Measurements from ENCODE around the gene TUT4. TPM values are rescaled to one million over a fixed set of nuclear protein-coding genes. Genes with fewer than 3 reads are reported as not detected.
A peak's percentile ranks its signal among the peaks of the same experiment; 100 is the strongest.

The TUT4 gene
- total RNA-seq, 1 donor from 2014 or later: 78.5 TPM

GRCh38 chr1:52599236-52599635, 46.3 kb upstream of the TUT4 start:
- Mint-ChIP-seq H3K4me1 (ENCODE audit: unreplicated experiment) (peaks cover 44% of the 10 kb centered on the region), H3K27me3 (ENCODE audit: unreplicated experiment) (peaks cover 6% of the 10 kb centered on the region), H3K36me3 (ENCODE audit: low read depth, unreplicated experiment) (peaks cover 3% of the 10 kb centered on the region), H3K27ac (ENCODE audit: unreplicated experiment) (peak overlapping the region; percentile 50), H3K9me3 (ENCODE audit: unreplicated experiment) (no peaks in the 10 kb centered on the region), H3K4me3 (ENCODE audit: unreplicated experiment) (no peak overlapping the region)
- TF ChIP-seq CTCF (IDR thresholded peaks at IDR 0.05; ENCODE audit: unreplicated experiment): no peak
- no peak for DNase-seq (ENCODE audit: low spot score)

DNA sequence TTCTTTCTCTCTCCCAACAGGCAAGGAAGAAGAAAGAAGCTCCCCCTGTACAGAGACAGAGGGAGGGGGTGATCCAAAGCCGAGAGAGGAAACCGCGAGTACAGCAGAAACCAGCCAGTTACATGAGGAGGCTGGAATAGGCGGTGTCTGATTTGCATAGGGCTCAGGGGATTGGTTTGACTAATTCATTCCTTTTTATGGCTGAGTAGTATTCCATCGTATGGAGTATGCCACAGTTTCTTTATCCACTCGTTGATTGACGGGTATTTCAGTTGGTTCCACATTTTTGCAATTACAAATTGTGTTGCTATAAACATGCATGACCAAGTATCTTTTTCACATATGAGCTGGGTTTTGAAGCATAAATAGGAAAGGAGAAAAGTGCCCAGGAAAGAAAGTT, 45.8 kb upstream of the TUT4 start:
- Mint-ChIP-seq H3K27ac (ENCODE audit: unreplicated experiment) (no peak overlapping the region), H3K9me3 (ENCODE audit: unreplicated experiment) (no peaks in the 10 kb centered on the region), H3K36me3 (ENCODE audit: low read depth, unreplicated experiment) (peaks cover 3% of the 10 kb centered on the region), H3K4me1 (ENCODE audit: unreplicated experiment) (peaks cover 42% of the 10 kb centered on the region), H3K4me3 (ENCODE audit: unreplicated experiment) (no peak overlapping the region), H3K27me3 (ENCODE audit: unreplicated experiment) (peaks cover 6% of the 10 kb centered on the region)
- TF ChIP-seq CTCF (IDR thresholded peaks at IDR 0.05; ENCODE audit: unreplicated experiment): no peak
- DNase-seq (ENCODE audit: low spot score): no peak

GRCh38 chr1:52597912-52598311, 45.0 kb upstream of the TUT4 start:
- Mint-ChIP-seq H3K9me3 (ENCODE audit: unreplicated experiment) (no peaks in the 10 kb centered on the region), H3K27ac (ENCODE audit: unreplicated experiment) (no peak overlapping the region), H3K4me1 (ENCODE audit: unreplicated experiment) (peaks cover 38% of the 10 kb centered on the region), H3K4me3 (ENCODE audit: unreplicated experiment) (no peak overlapping the region), H3K36me3 (ENCODE audit: low read depth, unreplicated experiment) (peaks cover 3% of the 10 kb centered on the region), H3K27me3 (ENCODE audit: unreplicated experiment) (peaks cover 6% of the 10 kb centered on the region)
- no peak for DNase-seq (ENCODE audit: low spot score)
- no peak for TF ChIP-seq CTCF (IDR thresholded peaks at IDR 0.05; ENCODE audit: unreplicated experiment)

DNA sequence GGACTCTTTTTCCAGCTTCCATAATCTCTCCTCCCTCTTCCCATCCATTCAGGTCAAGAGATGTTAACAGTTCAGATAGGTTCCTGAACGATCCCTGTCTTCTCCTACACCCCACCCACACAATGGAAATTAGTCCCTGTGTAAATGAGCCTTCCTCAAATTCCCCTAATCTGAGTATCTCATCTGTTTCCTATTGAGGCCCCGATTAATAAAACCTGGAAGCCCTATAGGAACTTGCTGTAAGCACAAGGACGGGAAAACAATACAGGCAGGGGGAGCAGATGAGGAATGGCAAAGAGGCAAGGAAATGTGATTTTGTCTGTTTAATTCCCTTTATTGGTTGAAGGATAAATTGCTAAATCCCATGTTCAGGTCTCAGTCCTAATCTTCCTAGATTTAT, 42.2 kb upstream of the TUT4 start:
- Mint-ChIP-seq H3K27ac (ENCODE audit: unreplicated experiment) (peak overlapping the region; percentile 98), H3K4me1 (ENCODE audit: unreplicated experiment) (peaks cover 36% of the 10 kb centered on the region), H3K27me3 (ENCODE audit: unreplicated experiment) (peaks cover 6% of the 10 kb centered on the region), H3K9me3 (ENCODE audit: unreplicated experiment) (no peaks in the 10 kb centered on the region), H3K36me3 (ENCODE audit: low read depth, unreplicated experiment) (peaks cover 3% of the 10 kb centered on the region), H3K4me3 (ENCODE audit: unreplicated experiment) (peak overlapping the region; percentile 64)
- no peak for TF ChIP-seq CTCF (IDR thresholded peaks at IDR 0.05; ENCODE audit: unreplicated experiment)
- no peak for DNase-seq (ENCODE audit: low spot score)

DNA sequence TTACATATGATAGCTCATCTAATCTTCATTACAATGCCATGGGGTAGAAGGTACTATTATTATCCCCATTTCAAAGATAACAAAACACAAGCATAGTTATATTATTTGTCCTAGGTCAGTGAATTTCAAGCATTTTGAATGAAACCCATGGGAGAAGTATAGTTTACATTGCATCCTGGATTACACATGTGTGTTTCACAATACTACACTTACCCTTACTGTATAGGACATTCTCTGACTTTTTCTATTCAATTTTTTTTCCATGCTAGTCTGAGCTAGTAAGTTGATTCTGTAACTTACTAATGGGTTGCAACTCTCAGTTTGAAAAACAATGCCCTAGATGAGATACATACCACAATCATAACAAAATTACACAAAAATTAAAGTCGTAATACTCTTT, 40.6 kb upstream of the TUT4 start:
- peaks cover 3% of the 10 kb centered on the region for H3K36me3 Mint-ChIP-seq (ENCODE audit: low read depth, unreplicated experiment)
- TF ChIP-seq CTCF (IDR thresholded peaks at IDR 0.05; ENCODE audit: unreplicated experiment): no peak
- peaks cover 3% of the 10 kb centered on the region for H3K27me3 Mint-ChIP-seq (ENCODE audit: unreplicated experiment)
- H3K9me3 Mint-ChIP-seq (ENCODE audit: unreplicated experiment): no peaks in the 10 kb centered on the region
- H3K27ac Mint-ChIP-seq (ENCODE audit: unreplicated experiment): no peak overlapping the region
- peak overlapping the region; percentile 2 for H3K4me3 Mint-ChIP-seq (ENCODE audit: unreplicated experiment)
- no peak for DNase-seq (ENCODE audit: low spot score)
- H3K4me1 Mint-ChIP-seq (ENCODE audit: unreplicated experiment): peaks cover 48% of the 10 kb centered on the region
